Activated CD4-positive, CD25-positive, alpha-beta regulatory T cell treated with anti-CD3 and anti-CD28 coated beads, Interleukin-2, amount 50 U/mL, for 24 hours (primary cell): ENCODE results near the gene GALNTL6.
"Not testable (repeated sequence)": the region's sequence is repeated elsewhere in the genome, so short reads cannot be mapped to it uniquely, and the experiment has no call there.

Source experiments
- ATAC-seq, 2 donors: fragments of 150-1000 bp; cut with Tn5 transposase; one replicate each; pipeline ENCODE4 v1.10.0; 2021; ENCODE audit warnings: mild to moderate bottlenecking in 1 of 2, moderate library complexity in 1 of 2

Gene GALNTL6

GRCh38 chr4:173041482-173041881 is 1228.3 kb downstream of the GALNTL6 start:
- no peak for ATAC-seq

- ATAC-seq = not testable (repeated sequence)
These were observed 1228.9 kb downstream of the GALNTL6 start for GRCh38 chr4:173042139-173042538.

- no peak for ATAC-seq
These were observed 1231.1 kb downstream of the GALNTL6 start for GRCh38 chr4:173044340-173044739.

GRCh38 chr4:173045571-173045970 is 1232.4 kb downstream of the GALNTL6 start:
- no peak for ATAC-seq

- ATAC-seq = no peak
These were observed 1232.9 kb downstream of the GALNTL6 start for GRCh38 chr4:173046144-173046543.

GRCh38 chr4:173046818-173047217 is 1233.6 kb downstream of the GALNTL6 start:
- ATAC-seq = no peak

GRCh38 chr4:173051232-173051631 is 1238.0 kb downstream of the GALNTL6 start:
- ATAC-seq = no peak

- ATAC-seq = no peak
These were observed 1238.5 kb downstream of the GALNTL6 start for GRCh38 chr4:173051716-173052115.

- ATAC-seq = no peak
These were observed 1239.2 kb downstream of the GALNTL6 start for GRCh38 chr4:173052439-173052838.

- ATAC-seq = no peak
These were observed 1243.1 kb downstream of the GALNTL6 start for GRCh38 chr4:173056271-173056670.

GRCh38 chr4:173056710-173057109 is 1243.5 kb downstream of the GALNTL6 start:
- ATAC-seq = no peak

- ATAC-seq = no peak
These were observed 1244.2 kb downstream of the GALNTL6 start for GRCh38 chr4:173057442-173057841.

- no peak for ATAC-seq
These were observed 1244.7 kb downstream of the GALNTL6 start for GRCh38 chr4:173057901-173058300.

GRCh38 chr4:173061160-173061559 is 1248.0 kb downstream of the GALNTL6 start:
- ATAC-seq = no peak

- ATAC-seq = no peak
These were observed 1260.8 kb downstream of the GALNTL6 start for GRCh38 chr4:173073939-173074500.

GRCh38 chr4:173074501-173074946 is 1261.3 kb downstream of the GALNTL6 start:
- ATAC-seq = no peak

- no peak for ATAC-seq
These were observed 1263.9 kb downstream of the GALNTL6 start for GRCh38 chr4:173076903-173077634.

GRCh38 chr4:173088144-173088543 is 1274.9 kb downstream of the GALNTL6 start:
- no peak for ATAC-seq
